ENCODE results near the gene PCDHB7. TPM values are rescaled to one million over a fixed set of nuclear protein-coding genes. Genes with fewer than 3 reads are reported as not detected.
A peak's percentile ranks its signal among the peaks of the same experiment; 100 is the strongest.
"Not testable (repeated sequence)": the region's sequence is repeated elsewhere in the genome, so short reads cannot be mapped to it uniquely, and the experiment has no call there.

The PCDHB7 gene
- total and polyA plus RNA-seq, 2 donors (not counting 3 experiments of a cell fraction or from before 2014, with no cell fraction given): 0.27 to 0.57 TPM

DNA sequence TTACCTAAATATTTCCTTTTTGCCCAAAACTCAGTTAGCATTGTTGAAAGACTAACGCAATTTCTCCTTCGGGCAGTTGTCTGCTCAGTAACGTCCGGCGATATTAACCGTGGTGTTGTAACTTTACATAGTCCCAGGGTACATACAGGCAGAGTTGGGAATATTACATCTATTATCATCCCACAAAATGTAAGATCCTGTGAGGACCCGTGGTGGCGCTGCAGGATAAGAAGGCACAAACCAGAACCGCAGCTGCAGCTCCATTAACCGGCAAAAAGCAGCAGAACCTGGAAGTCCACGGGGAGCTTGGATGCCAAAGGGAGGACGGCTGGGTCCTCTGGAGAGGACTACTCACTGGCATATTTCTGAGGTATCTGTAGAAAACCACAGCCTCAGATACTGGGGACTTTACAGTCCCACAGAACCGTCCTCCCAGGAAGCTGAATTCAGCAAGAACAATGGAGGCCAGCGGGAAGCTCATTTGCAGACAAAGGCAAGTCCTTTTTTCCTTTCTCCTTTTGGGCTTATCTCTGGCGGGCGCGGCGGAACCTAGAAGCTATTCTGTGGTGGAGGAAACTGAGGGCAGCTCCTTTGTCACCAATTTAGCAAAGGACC, 5.2 kb downstream of the PCDHB7 start, which contains the start of gene PCDHB8:
TSS of gene PCDHB8 (plus strand) at position 214 of the 615 bp plus-strand sequence. CDS start at position 459, 245 bp downstream.
- intact Hi-C loops (cut with micrococcal nuclease); H3K36me3 ChIP-seq (ENCODE audit: control insufficient read depth in 2 of 2, extremely low read depth in 1 of 2, insufficient read depth in 2 of 2, low read length in 2 of 2); H3K27ac ChIP-seq (ENCODE audit: insufficient read depth, low read depth, low read length); DNase-seq (ENCODE audit: low read depth, low spot score); H3K9me3 ChIP-seq (replicated peaks; ENCODE audit: control insufficient read depth, insufficient read depth, low read length); H3K4me1 ChIP-seq (ENCODE audit: control insufficient read depth, extremely low read depth, insufficient read depth, low read length); dilution Hi-C loops (cut with MboI; ENCODE audit: extremely low pct_ligation_motif_present, low sequenced_read_pairs); H3K27me3 ChIP-seq (ENCODE audit: control insufficient read depth in 2 of 2, insufficient read depth in 2 of 2, low read length in 2 of 2); H3K9ac ChIP-seq (replicated peaks; ENCODE audit: extremely low read depth, insufficient read depth, low read length); H4K20me1 ChIP-seq (replicated peaks; ENCODE audit: control insufficient read depth, extremely low read depth, insufficient read depth, low read length); H3K4me2 ChIP-seq (ENCODE audit: insufficient read depth, low read length); H3K79me2 ChIP-seq (ENCODE audit: control insufficient read depth, insufficient read depth, low read length); BruUV-seq (replicated peaks); H3K9me1 ChIP-seq (replicated peaks; ENCODE audit: control insufficient read depth, extremely low read depth, insufficient read depth, low read length); H2AFZ ChIP-seq (ENCODE audit: low read depth, low read length); H3K4me3 ChIP-seq (replicated peaks in 1 of 3; ENCODE audit: insufficient read depth in 1 of 3, low read depth in 1 of 3, low read length in 3 of 3); POLR2A ChIA-PET: not testable (repeated sequence)
- FAIRE-seq: peak; percentile 43
- CTCF ChIA-PET: interaction anchor here (0.8 to 1.4 kb wide), 2 partner anchors 9 to 56 kb away, joined by 3 read pairs; partner anchors contain the start of genes PCDHB4 and PCDHB9

DNA sequence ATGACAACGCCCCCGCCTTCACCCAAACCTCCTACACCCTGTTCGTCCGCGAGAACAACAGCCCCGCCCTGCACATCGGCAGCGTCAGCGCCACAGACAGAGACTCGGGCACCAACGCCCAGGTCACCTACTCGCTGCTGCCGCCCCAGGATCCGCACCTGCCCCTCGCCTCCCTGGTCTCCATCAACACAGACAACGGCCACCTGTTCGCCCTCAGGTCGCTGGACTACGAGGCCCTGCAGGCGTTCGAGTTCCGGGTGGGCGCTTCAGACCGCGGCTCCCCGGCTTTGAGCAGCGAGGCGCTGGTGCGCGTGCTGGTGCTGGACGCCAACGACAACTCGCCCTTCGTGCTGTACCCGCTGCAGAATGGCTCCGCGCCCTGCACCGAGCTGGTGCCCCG, 6.9 kb downstream of the PCDHB7 start:
- H3K4me1 ChIP-seq (ENCODE audit: control insufficient read depth, extremely low read depth, insufficient read depth, low read length); H3K4me3 ChIP-seq (replicated peaks in 1 of 3; ENCODE audit: insufficient read depth in 1 of 3, low read depth in 1 of 3, low read length in 3 of 3); POLR2A ChIA-PET; H2AFZ ChIP-seq (ENCODE audit: low read depth, low read length); H3K79me2 ChIP-seq (ENCODE audit: control insufficient read depth, insufficient read depth, low read length); intact Hi-C loops (cut with micrococcal nuclease); H3K9me3 ChIP-seq (replicated peaks; ENCODE audit: control insufficient read depth, insufficient read depth, low read length); H4K20me1 ChIP-seq (replicated peaks; ENCODE audit: control insufficient read depth, extremely low read depth, insufficient read depth, low read length); DNase-seq (ENCODE audit: low read depth, low spot score); H3K4me2 ChIP-seq (ENCODE audit: insufficient read depth, low read length); H3K9me1 ChIP-seq (replicated peaks; ENCODE audit: control insufficient read depth, extremely low read depth, insufficient read depth, low read length); H3K9ac ChIP-seq (replicated peaks; ENCODE audit: extremely low read depth, insufficient read depth, low read length); dilution Hi-C loops (cut with MboI; ENCODE audit: extremely low pct_ligation_motif_present, low sequenced_read_pairs); CTCF ChIA-PET; H3K27me3 ChIP-seq (ENCODE audit: control insufficient read depth in 2 of 2, insufficient read depth in 2 of 2, low read length in 2 of 2); FAIRE-seq; H3K27ac ChIP-seq (ENCODE audit: insufficient read depth, low read depth, low read length); BruUV-seq (replicated peaks); H3K36me3 ChIP-seq (ENCODE audit: control insufficient read depth in 2 of 2, extremely low read depth in 1 of 2, insufficient read depth in 2 of 2, low read length in 2 of 2): not testable (repeated sequence)

DNA sequence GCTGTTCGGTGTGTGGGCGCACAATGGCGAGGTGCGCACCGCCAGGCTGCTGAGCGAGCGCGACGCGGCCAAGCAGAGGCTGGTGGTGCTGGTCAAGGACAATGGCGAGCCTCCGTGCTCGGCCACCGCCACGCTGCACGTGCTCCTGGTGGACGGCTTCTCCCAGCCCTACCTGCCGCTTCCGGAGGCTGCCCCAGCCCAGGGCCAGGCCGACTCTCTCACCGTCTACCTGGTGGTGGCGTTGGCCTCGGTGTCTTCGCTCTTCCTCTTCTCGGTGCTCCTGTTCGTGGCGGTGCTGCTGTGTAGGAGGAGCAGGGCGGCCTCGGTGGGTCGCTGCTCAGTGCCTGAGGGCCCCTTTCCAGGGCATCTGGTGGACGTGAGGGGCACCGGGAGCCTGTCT, 7.4 kb downstream of the PCDHB7 start:
- H4K20me1 ChIP-seq (replicated peaks; ENCODE audit: control insufficient read depth, extremely low read depth, insufficient read depth, low read length); H3K27me3 ChIP-seq (ENCODE audit: control insufficient read depth in 2 of 2, insufficient read depth in 2 of 2, low read length in 2 of 2); H3K4me2 ChIP-seq (ENCODE audit: insufficient read depth, low read length); H2AFZ ChIP-seq (ENCODE audit: low read depth, low read length); H3K9ac ChIP-seq (replicated peaks; ENCODE audit: extremely low read depth, insufficient read depth, low read length); CTCF ChIA-PET; dilution Hi-C loops (cut with MboI; ENCODE audit: extremely low pct_ligation_motif_present, low sequenced_read_pairs); H3K9me1 ChIP-seq (replicated peaks; ENCODE audit: control insufficient read depth, extremely low read depth, insufficient read depth, low read length); intact Hi-C loops (cut with micrococcal nuclease); H3K9me3 ChIP-seq (replicated peaks; ENCODE audit: control insufficient read depth, insufficient read depth, low read length); FAIRE-seq; DNase-seq (ENCODE audit: low read depth, low spot score); POLR2A ChIA-PET; BruUV-seq (replicated peaks); H3K27ac ChIP-seq (ENCODE audit: insufficient read depth, low read depth, low read length); H3K36me3 ChIP-seq (ENCODE audit: control insufficient read depth in 2 of 2, extremely low read depth in 1 of 2, insufficient read depth in 2 of 2, low read length in 2 of 2); H3K4me3 ChIP-seq (replicated peaks in 1 of 3; ENCODE audit: insufficient read depth in 1 of 3, low read depth in 1 of 3, low read length in 3 of 3); H3K4me1 ChIP-seq (ENCODE audit: control insufficient read depth, extremely low read depth, insufficient read depth, low read length); H3K79me2 ChIP-seq (ENCODE audit: control insufficient read depth, insufficient read depth, low read length): not testable (repeated sequence)

Measured in endothelial cell of umbilical vein (primary cell).